ENCODE data around the gene LHX6. TPM values are rescaled to one million over a fixed set of nuclear protein-coding genes. Genes with fewer than 3 reads are reported as not detected.
A peak's percentile ranks its signal among the peaks of the same experiment; 100 is the strongest.

Gene LHX6
- total RNA-seq, 6 donors from 2014 or later = 1.0 to 11.3 (median 2.9) TPM

GRCh38 chr9:122197426-122197825, 31.3 kb downstream of the LHX6 start:
- no peaks in the 10 kb centered on the region for H3K9me3 ChIP-seq
- ATAC-seq (ENCODE audit: low FRiP score in 2 of 2) (no peak), DNase-seq (peak in 1 of 2 donors; percentile 49)
- H3K27me3 ChIP-seq = no peaks in the 10 kb centered on the region
- no peak overlapping the region for H3K27ac ChIP-seq
- no peaks in the 10 kb centered on the region for H3K4me1 ChIP-seq
- WGBS, 2 donors = 61 to 72% methylated on average over 7 of the region's 7 CpGs
- no peaks in the 10 kb centered on the region for H3K36me3 ChIP-seq
- H3K4me3 ChIP-seq = no peak overlapping the region
- TF ChIP-seq POLR2AphosphoS5 (IDR thresholded peaks at IDR 0.05) = no peak
- no peak for TF ChIP-seq CTCF (IDR thresholded peaks at IDR 0.05)
- TF ChIP-seq POLR2A (IDR thresholded peaks at IDR 0.05) = no peak
- no peak for TF ChIP-seq EP300 (IDR thresholded peaks at IDR 0.05)

- TF ChIP-seq CTCF (IDR thresholded peaks at IDR 0.05) (no peak), POLR2A (IDR thresholded peaks at IDR 0.05) (no peak), POLR2AphosphoS5 (IDR thresholded peaks at IDR 0.05) (no peak), EP300 (IDR thresholded peaks at IDR 0.05) (no peak)
- 92 to 96% methylated on average over 3 to 4 of the region's 4 CpGs for WGBS, 2 donors
- H3K27me3 ChIP-seq = no peaks in the 10 kb centered on the region
- DNase-seq (no peak), ATAC-seq (ENCODE audit: low FRiP score in 2 of 2) (no peak)
- H3K4me1 ChIP-seq = no peaks in the 10 kb centered on the region
- H3K4me3 ChIP-seq = no peak overlapping the region
- H3K9me3 ChIP-seq = no peaks in the 10 kb centered on the region
- H3K36me3 ChIP-seq = no peaks in the 10 kb centered on the region
- no peak overlapping the region for H3K27ac ChIP-seq
These were observed 32.9 kb downstream of the LHX6 start for GRCh38 chr9:122195875-122196274.

DNA sequence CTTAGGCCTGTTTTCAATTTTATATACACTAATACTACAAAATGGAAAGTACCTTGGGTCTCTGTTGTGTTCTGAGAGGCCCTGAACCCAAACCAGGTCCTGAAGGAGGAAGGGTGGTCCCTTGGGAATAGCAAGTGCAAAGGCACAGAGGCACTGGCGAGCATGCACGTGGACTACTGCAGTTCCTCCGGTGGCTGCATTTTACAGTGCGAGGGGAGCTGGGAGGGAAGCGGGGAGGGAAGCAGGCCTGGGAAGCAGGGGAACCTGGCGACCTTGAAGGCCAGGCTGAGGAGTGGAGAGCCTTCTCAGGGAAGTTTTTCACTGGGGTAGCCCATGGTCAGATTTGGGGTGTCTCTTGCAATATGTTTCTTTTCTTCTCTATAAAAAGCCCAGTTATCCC, 35.1 kb downstream of the LHX6 start:
- Histone ChIP-seq H3K4me3 (no peak overlapping the region), H3K27me3 (no peaks in the 10 kb centered on the region), H3K36me3 (no peaks in the 10 kb centered on the region), H3K9me3 (no peaks in the 10 kb centered on the region), H3K4me1 (no peaks in the 10 kb centered on the region), H3K27ac (no peak overlapping the region)
- no peak for ATAC-seq (ENCODE audit: low FRiP score in 2 of 2)
- no peak for DNase-seq
- TF ChIP-seq POLR2A (IDR thresholded peaks at IDR 0.05) = no peak
- TF ChIP-seq CTCF (IDR thresholded peaks at IDR 0.05) = no peak
- no peak for TF ChIP-seq EP300 (IDR thresholded peaks at IDR 0.05)
- no peak for TF ChIP-seq POLR2AphosphoS5 (IDR thresholded peaks at IDR 0.05)
- 79 to 93% methylated on average over 6 of the region's 6 CpGs for WGBS, 2 donors

DNA sequence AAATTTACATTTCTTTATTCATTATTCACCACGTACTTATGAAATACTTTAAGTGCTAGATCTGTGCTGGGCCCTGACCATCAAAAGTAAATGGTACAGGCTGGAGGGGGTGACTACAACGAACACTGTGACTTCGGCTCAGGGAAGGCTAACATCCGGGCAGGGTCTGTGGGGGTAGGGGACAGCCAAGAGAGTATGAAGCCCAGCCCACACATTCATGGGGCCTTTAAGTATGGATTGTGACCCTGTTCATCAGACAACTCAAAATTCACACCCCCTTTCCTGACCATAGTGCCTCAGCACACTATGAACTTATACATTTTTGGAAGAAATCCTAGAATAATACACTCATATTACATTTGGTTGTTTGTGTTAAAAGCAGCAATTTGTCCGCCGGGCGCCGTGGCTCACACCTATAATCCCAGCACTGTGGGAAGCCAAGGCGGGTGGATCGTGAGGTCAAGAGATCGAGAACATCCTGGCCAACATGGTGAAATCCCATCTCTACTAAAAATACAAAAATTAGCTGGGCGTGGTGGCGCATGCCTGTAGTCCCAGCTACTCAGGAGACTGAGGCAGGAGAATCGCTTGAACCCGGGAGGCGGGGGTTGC, 35.7 kb downstream of the LHX6 start:
- DNase-seq (no peak), ATAC-seq (ENCODE audit: low FRiP score in 2 of 2) (no peak)
- Histone ChIP-seq H3K4me3 (no peak overlapping the region), H3K4me1 (no peaks in the 10 kb centered on the region), H3K36me3 (no peaks in the 10 kb centered on the region), H3K27me3 (no peaks in the 10 kb centered on the region), H3K9me3 (no peaks in the 10 kb centered on the region), H3K27ac (no peak overlapping the region)
- TF ChIP-seq POLR2A (IDR thresholded peaks at IDR 0.05) = no peak
- TF ChIP-seq EP300 (IDR thresholded peaks at IDR 0.05) = no peak
- TF ChIP-seq POLR2AphosphoS5 (IDR thresholded peaks at IDR 0.05) = no peak
- no peak for TF ChIP-seq CTCF (IDR thresholded peaks at IDR 0.05)
- 78 to 79% methylated on average over 15 to 16 of the region's 16 CpGs for WGBS, 2 donors

- Histone ChIP-seq H3K4me1 (no peaks in the 10 kb centered on the region), H3K36me3 (no peaks in the 10 kb centered on the region), H3K27me3 (no peaks in the 10 kb centered on the region), H3K4me3 (no peak overlapping the region), H3K9me3 (no peaks in the 10 kb centered on the region), H3K27ac (no peak overlapping the region)
- peak in 1 of 2 donors; percentile 18 for ATAC-seq (ENCODE audit: low FRiP score in 2 of 2)
- DNase-seq = no peak
- TF ChIP-seq EP300 (IDR thresholded peaks at IDR 0.05) (no peak), POLR2AphosphoS5 (IDR thresholded peaks at IDR 0.05) (no peak), POLR2A (IDR thresholded peaks at IDR 0.05) (no peak), CTCF (IDR thresholded peaks at IDR 0.05) (no peak)
- 55 to 84% methylated on average over 2 to 5 of the region's 5 CpGs for WGBS, 2 donors
These were observed 36.4 kb downstream of the LHX6 start for GRCh38 chr9:122192261-122192875.

All from upper lobe of left lung (tissue), 6 donors.